Endothelial cell of umbilical vein (primary cell): ENCODE measurements around the gene LGR6. TPM values are rescaled to one million over a fixed set of nuclear protein-coding genes. Genes with fewer than 3 reads are reported as not detected.

Experiments
- BruUV-seq: library from RNA; stranded (reverse); fragments of 400-500 nt; replicated peaks from 2 replicates; lab custom pipeline; 2021; lab: Mats Ljungman, UMichigan
- CTCF ChIA-PET: fragments of 300-600, 350-600 bp; sonication (Branson Sonifier 250); formaldehyde crosslinking; loops from one replicate; lab custom pipeline; 2021; ENCODE audit warnings: antibody characterized with exemption, inconsistent platforms; lab: Charles Lee
- POLR2A ChIA-PET: fragments of 300-600, 350-600 bp; sonication (Branson Sonifier 250); formaldehyde crosslinking; loops from one replicate; lab custom pipeline; 2021; ENCODE audit warnings: antibody characterized with exemption, inconsistent platforms; lab: Charles Lee
- DNase-seq: peaks from one replicate; pipeline ENCODE4 v3.0.0-alpha.2; 2011; ENCODE audit warnings: low read depth, low spot score
- FAIRE-seq: peaks from 2 replicates; lab custom pipeline; 2011; peaks lifted over from hg19 to GRCh38; lab: Jason Lieb, UNC
- H2AFZ ChIP-seq: 2 replicates; pipeline ENCODE4 v1.6.0; 2012; ENCODE audit warnings: low read depth, low read length, control low read depth, inconsistent platforms
- H3K27ac ChIP-seq: 2 replicates; pipeline ENCODE4 v1.5.1; 2011; ENCODE audit warnings: low read depth, mild to moderate bottlenecking, control low read depth, low read length, moderate library complexity; ENCODE audit not compliant: insufficient read depth
- H3K27me3 ChIP-seq, 2 experiments: 2 replicates each; pipeline versions ENCODE4 v1.6.0 to v1.6.1; 2011; ENCODE audit warnings: low read length in 2 of 2, mixed read lengths in 1 of 2; ENCODE audit not compliant: control insufficient read depth in 2 of 2, insufficient read depth in 2 of 2
- H3K36me3 ChIP-seq, 2 experiments: 2 replicates in 1 of 2; 3 replicates in 1 of 2; pipeline ENCODE4 v1.5.1; 2011; ENCODE audit warnings: low read length in 2 of 2, mild to moderate bottlenecking in 1 of 2, moderate library complexity in 1 of 2; ENCODE audit not compliant: control insufficient read depth in 2 of 2, insufficient read depth in 2 of 2; ENCODE audit errors: extremely low read depth in 1 of 2
- H3K4me1 ChIP-seq: 3 replicates; pipeline ENCODE4 v1.5.1; 2011; ENCODE audit warnings: mild to moderate bottlenecking, low read length; ENCODE audit not compliant: control insufficient read depth, insufficient read depth; ENCODE audit errors: extremely low read depth
- H3K4me2 ChIP-seq: 2 replicates; pipeline ENCODE4 v1.6.1; 2011; ENCODE audit warnings: low read length, control low read depth, mixed read lengths; ENCODE audit not compliant: insufficient read depth
- H3K4me3 ChIP-seq, 3 experiments: fragments of 200-600 bp in 1 of 3; sonication (generic), shearing (Covaris generic) in 1 of 3; replicated peaks in 1 of 3; 2 replicates each; pipeline ENCODE4 v1.5.1; 2011 to 2016; ENCODE audit warnings: control low read depth in 3 of 3, low read length in 3 of 3, mild to moderate bottlenecking in 2 of 3, inconsistent platforms in 1 of 3, low read depth in 1 of 3, moderate library complexity in 1 of 3; ENCODE audit not compliant: insufficient read depth in 1 of 3
- H3K79me2 ChIP-seq: 2 replicates; pipeline ENCODE4 v1.6.0; 2012; ENCODE audit warnings: low read length, inconsistent platforms; ENCODE audit not compliant: control insufficient read depth, insufficient read depth
- H3K9ac ChIP-seq: replicated peaks from 2 replicates; pipeline ENCODE3; 2011; ENCODE audit warnings: low read length, control low read depth; ENCODE audit not compliant: insufficient read depth; ENCODE audit errors: extremely low read depth
- H3K9me1 ChIP-seq: replicated peaks from 3 replicates; pipeline ENCODE4 v1.6.0; 2011; ENCODE audit warnings: mild to moderate bottlenecking, low read length; ENCODE audit not compliant: control insufficient read depth, insufficient read depth; ENCODE audit errors: extremely low read depth
- H3K9me3 ChIP-seq: replicated peaks from 2 replicates; pipeline ENCODE4 v1.5.1; 2012; ENCODE audit warnings: low read length, inconsistent platforms; ENCODE audit not compliant: control insufficient read depth, insufficient read depth
- H4K20me1 ChIP-seq: replicated peaks from 2 replicates; pipeline ENCODE3; 2011; ENCODE audit warnings: mild to moderate bottlenecking, low read length; ENCODE audit not compliant: control insufficient read depth, insufficient read depth; ENCODE audit errors: extremely low read depth
- CTCF ChIP-seq, 2 donors: IDR thresholded peaks; 1 replicate in 1 of 2; 2 replicates in 1 of 2; pipeline ENCODE4 v1.5.1; 2011; ENCODE audit warnings: low read length in 2 of 2, mild to moderate bottlenecking in 2 of 2, moderate library complexity in 2 of 2, control low read depth in 1 of 2, inconsistent platforms in 1 of 2, low read depth in 1 of 2; ENCODE audit not compliant: insufficient read depth in 1 of 2; ENCODE audit errors: extremely low read depth in 1 of 2
- EZH2 ChIP-seq: IDR thresholded peaks from 2 replicates; pipeline ENCODE4 v1.6.1; 2012; ENCODE audit warnings: borderline replicate concordance, low read depth, mild to moderate bottlenecking, moderate library complexity, low read length, inconsistent platforms; ENCODE audit not compliant: severe bottlenecking
- FOS ChIP-seq: IDR thresholded peaks from 2 replicates; pipeline ENCODE4 v1.6.1; 2011; ENCODE audit warnings: mild to moderate bottlenecking, low read length, moderate library complexity, borderline replicate concordance; ENCODE audit not compliant: insufficient read depth
- GATA2 ChIP-seq: IDR thresholded peaks from 2 replicates; pipeline ENCODE4 v1.7.0; 2011; ENCODE audit warnings: low read depth, mild to moderate bottlenecking, moderate library complexity, mixed read lengths, low read length; ENCODE audit not compliant: insufficient read length, insufficient read depth
- JUN ChIP-seq: IDR thresholded peaks from 2 replicates; pipeline ENCODE4 v1.6.1; 2011; ENCODE audit warnings: borderline replicate concordance, low read depth; ENCODE audit not compliant: insufficient read length, insufficient read depth
- MAX ChIP-seq: IDR thresholded peaks from 2 replicates; pipeline ENCODE4 v1.6.1; 2011; ENCODE audit not compliant: insufficient read depth, insufficient read length
- MYC ChIP-seq: IDR thresholded peaks from one replicate; pipeline ENCODE4 v1.6.1; 2011; ENCODE audit warnings: mild to moderate bottlenecking, low read depth, low read length
- POLR2A ChIP-seq: IDR thresholded peaks from 2 replicates; pipeline ENCODE4 v1.6.1; 2012; ENCODE audit warnings: low read depth, mild to moderate bottlenecking, control low read depth, low read length
- POLR2AphosphoS5 ChIP-seq: IDR thresholded peaks from 2 replicates; pipeline ENCODE4 v1.6.1; 2012; ENCODE audit warnings: low read depth, mild to moderate bottlenecking, control low read depth, low read length, moderate library complexity; ENCODE audit not compliant: insufficient read depth
- dilution Hi-C: fragments of 300-500 bp; cut with MboI; formaldehyde crosslinking; loops from one replicate; pipeline ENCODE4 v1.15.0; 2019; ENCODE audit warnings: low sequenced_read_pairs; ENCODE audit not compliant: extremely low pct_ligation_motif_present
- intact Hi-C: fragments of 100-400 bp; cut with micrococcal nuclease; formaldehyde crosslinking; loops from one replicate; pipeline ENCODE4 v1.10.0; 2022
- polyA plus RNA-seq, 4 experiments: library from polyadenylated mRNA; depleted of rRNA in 3 of 4; stranded (reverse) in 3 of 4; unstranded in 1 of 4; fragments of >200 nt; gene quantifications; 2 replicates each; pipeline versions ENCODE4 v1.2.1 to v1.2.3, GENCODE V29; 2011 to 2012; ENCODE audit warnings: missing spikeins in 1 of 4
- total RNA-seq: library from RNA; stranded (reverse); gene quantifications from 2 replicates; pipeline ENCODE4 v1.2.3, GENCODE V29; 2021

Gene LGR6
- total and polyA plus RNA-seq, 2 donors (not counting 3 experiments of a cell fraction or from before 2014, with no cell fraction given), result not detected

- DNase-seq (no peak), FAIRE-seq (peak; percentile 12)
- Histone ChIP-seq H2AFZ (no peak overlapping the region), H3K9me1 (no peaks in the 10 kb centered on the region), H3K9ac (no peak overlapping the region), H3K27ac (no peak overlapping the region), H3K4me2 (no peak overlapping the region), H3K4me1 (peaks cover 60% of the 10 kb centered on the region), H3K79me2 (no peaks in the 10 kb centered on the region), H3K27me3 (no peaks in the 10 kb centered on the region), H3K36me3 (no peaks in the 10 kb centered on the region), H3K4me3 (no peak overlapping the region), H4K20me1 (no peaks in the 10 kb centered on the region), H3K9me3 (no peaks in the 10 kb centered on the region)
- no peak for TF ChIP-seq POLR2A
- TF ChIP-seq POLR2AphosphoS5, result no peak
- no peak for TF ChIP-seq MAX
- TF ChIP-seq EZH2, result no peak
- no peak for TF ChIP-seq CTCF (IDR thresholded peaks at IDR 0.05; ENCODE audit: extremely low read depth in 1 of 2, insufficient read depth in 1 of 2, low read depth in 1 of 2, low read length in 2 of 2)
- TF ChIP-seq MYC, result no peak
- no peak for TF ChIP-seq GATA2
- TF ChIP-seq JUN, result no peak
- no peak for TF ChIP-seq FOS
- BruUV-seq, result no TSS peak
- CTCF ChIA-PET, result interaction anchor here (1.0 to 2.6 kb wide), 7 partner anchors 11 to 97 kb away, joined by 3 to 11 read pairs (median 4); partner anchors contain the start of gene LGR6
- intact Hi-C loops, result no loop called here
- POLR2A ChIA-PET, result no interaction called here
- dilution Hi-C loops, result no loop called here
These were observed 92.3 kb downstream of the LGR6 start for GRCh38 chr1:202285908-202286307.
